ENCODE measurements around the gene GPX1.
"Not testable (repeated sequence)": the region's sequence is repeated elsewhere in the genome, so short reads cannot be mapped to it uniquely, and the experiment has no call there.

Gene GPX1

DNA sequence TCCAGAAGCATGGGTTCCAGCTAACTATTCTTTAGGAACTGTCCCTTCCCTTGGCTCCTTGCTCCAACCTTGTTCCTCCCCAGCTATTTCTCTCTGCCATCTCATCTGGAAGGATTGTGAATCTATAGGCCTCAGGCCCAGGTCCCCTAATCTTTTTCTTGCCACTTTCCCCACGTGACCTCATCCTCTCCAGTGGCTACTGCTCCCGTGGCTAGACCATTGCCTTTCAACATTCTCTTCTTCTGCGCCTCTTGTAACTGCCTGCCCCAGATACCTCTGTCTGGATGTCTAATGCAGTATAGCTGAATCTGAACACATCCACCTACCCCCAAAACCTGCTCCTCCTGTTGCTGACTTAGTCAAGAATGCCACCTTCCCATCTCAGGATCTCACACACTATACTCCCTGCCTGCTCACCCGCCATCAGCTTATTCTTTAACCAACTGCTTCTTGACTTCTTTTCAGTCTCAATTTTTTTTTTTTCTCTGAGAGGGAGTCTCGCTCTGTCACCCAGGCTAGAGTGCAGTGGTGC, 5.2 kb downstream of the GPX1 start:
- peaks cover 5% of the 10 kb centered on the region for H3K36me3 ChIP-seq
- H3K4me1 ChIP-seq (ENCODE audit: control insufficient read depth in 1 of 2, insufficient read depth in 1 of 2, low read depth in 1 of 2, low read length in 1 of 2), result peaks cover 70 to 72% of the 10 kb centered on the region in 2 experiments
- no peaks in the 10 kb centered on the region for H3K9me3 ChIP-seq
- no peak overlapping the region for H3K4me3 ChIP-seq (ENCODE audit: low read depth in 1 of 2, low read length in 1 of 2)
- peak overlapping the region; percentile 92 for H3K27ac ChIP-seq
- no peaks in the 10 kb centered on the region for H3K27me3 ChIP-seq
- TF ChIP-seq, protein P1, sequence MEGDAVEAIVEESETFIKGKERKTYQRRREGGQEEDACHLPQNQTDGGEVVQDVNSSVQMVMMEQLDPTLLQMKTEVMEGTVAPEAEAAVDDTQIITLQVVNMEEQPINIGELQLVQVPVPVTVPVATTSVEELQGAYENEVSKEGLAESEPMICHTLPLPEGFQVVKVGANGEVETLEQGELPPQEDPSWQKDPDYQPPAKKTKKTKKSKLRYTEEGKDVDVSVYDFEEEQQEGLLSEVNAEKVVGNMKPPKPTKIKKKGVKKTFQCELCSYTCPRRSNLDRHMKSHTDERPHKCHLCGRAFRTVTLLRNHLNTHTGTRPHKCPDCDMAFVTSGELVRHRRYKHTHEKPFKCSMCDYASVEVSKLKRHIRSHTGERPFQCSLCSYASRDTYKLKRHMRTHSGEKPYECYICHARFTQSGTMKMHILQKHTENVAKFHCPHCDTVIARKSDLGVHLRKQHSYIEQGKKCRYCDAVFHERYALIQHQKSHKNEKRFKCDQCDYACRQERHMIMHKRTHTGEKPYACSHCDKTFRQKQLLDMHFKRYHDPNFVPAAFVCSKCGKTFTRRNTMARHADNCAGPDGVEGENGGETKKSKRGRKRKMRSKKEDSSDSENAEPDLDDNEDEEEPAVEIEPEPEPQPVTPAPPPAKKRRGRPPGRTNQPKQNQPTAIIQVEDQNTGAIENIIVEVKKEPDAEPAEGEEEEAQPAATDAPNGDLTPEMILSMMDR (IDR thresholded peaks at IDR 0.05), result no peak

DNA sequence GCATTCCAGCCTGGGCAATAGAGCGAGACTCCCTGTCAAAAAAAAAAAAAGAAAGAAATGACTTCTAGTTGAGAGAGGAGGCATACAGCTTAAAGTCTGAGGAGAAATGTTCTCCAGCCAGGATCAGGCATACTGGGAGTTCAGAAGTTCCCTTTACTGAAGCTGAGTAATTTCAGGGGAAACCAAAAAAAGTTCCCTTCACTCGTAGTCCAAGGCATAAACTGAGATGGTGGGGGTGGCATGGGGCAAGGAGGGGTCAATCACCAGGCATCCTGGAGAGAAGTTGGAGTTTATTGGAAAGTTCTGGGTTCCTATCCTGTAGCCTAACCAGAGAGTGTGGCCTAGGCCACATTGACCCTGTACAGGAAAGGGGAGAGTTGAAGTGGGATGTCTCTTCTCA, 5.9 kb downstream of the GPX1 start:
- Histone ChIP-seq H3K4me1 (ENCODE audit: control insufficient read depth in 1 of 2, insufficient read depth in 1 of 2, low read depth in 1 of 2, low read length in 1 of 2) (peaks cover 70 to 72% of the 10 kb centered on the region in 2 experiments), H3K27me3 (no peaks in the 10 kb centered on the region), H3K36me3 (peaks cover 5% of the 10 kb centered on the region), H3K27ac (peak overlapping the region; percentile 92), H3K9me3 (no peaks in the 10 kb centered on the region), H3K4me3 (ENCODE audit: low read depth in 1 of 2, low read length in 1 of 2) (peak overlapping the region in 1 of 2 experiments; percentile 46)
- TF ChIP-seq, protein P1 (IDR thresholded peaks at IDR 0.05), result no peak

DNA sequence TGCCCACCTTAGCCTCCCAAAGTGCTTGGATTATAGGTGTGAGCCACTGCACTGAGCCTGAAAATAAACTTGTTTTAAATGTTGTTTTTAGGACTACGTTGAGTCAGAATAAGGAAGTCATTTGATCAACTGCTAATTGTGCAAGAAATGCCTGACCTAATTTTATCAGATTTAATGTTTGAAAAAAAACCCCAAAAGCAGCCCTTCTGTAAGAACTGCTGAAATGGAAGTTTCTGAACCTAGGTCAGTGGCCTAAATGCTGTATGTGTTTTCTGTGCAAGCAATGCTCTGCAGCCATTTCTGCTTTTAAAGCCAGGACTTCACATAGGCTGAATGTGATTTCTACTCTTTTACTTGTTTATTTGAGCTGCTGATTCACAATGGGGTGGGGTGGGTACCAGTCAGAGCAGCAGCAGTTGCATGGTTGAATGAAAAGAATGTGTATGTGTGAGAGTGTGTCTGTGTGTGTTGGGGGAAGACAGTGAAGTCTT, 6.6 kb downstream of the GPX1 start:
- Histone ChIP-seq H3K4me3 (ENCODE audit: low read depth in 1 of 2, low read length in 1 of 2) (peak overlapping the region; percentile 40 to 46), H3K4me1 (ENCODE audit: control insufficient read depth in 1 of 2, insufficient read depth in 1 of 2, low read depth in 1 of 2, low read length in 1 of 2) (peaks cover 70 to 72% of the 10 kb centered on the region in 2 experiments), H3K27ac (peak overlapping the region; percentile 92), H3K27me3 (no peaks in the 10 kb centered on the region), H3K36me3 (peaks cover 5% of the 10 kb centered on the region), H3K9me3 (no peaks in the 10 kb centered on the region)
- TF ChIP-seq, protein P1 (IDR thresholded peaks at IDR 0.05), result no peak

DNA sequence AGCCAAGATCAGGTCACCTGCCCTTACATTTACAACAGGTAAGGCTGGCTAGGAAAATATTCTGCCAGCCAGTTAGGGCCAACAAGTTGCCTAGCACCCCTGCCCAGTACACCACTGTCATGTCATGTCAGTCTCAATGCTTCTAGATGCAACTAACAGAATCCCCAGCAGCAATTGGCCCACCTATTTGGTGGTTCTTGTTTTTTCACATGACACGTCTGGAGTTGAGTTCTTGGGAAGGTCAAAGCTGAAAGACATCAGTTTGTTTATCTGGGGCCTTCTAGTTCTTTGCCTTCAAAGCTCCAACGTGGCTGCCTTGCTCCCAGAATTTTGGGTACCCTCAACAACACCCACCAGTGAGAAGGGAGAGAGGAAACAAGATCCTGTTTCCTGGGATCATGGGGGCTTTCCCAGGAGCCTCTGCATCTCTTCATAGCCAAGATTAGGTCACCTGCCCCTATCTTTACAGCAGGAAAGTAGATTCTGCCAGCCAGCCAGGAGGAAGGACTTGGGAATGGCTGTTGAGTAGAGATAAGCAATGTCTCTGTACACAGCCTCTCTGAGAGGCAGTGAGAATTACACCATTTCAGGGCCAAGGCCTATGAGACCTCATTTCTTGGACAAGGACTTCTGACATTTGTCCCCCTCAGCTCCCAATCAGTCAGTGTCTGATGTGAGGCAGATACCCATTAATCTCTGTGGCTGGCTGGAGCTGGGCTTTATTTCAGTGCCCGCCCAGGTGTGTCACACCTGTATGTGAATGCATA, 8.6 kb downstream of the GPX1 start:
- no peak overlapping the region for H3K4me3 ChIP-seq (ENCODE audit: low read depth in 1 of 2, low read length in 1 of 2)
- peak overlapping the region; percentile 92 for H3K27ac ChIP-seq
- no peaks in the 10 kb centered on the region for H3K27me3 ChIP-seq
- TF ChIP-seq, protein P1 (IDR thresholded peaks at IDR 0.05), result no peak
- H3K4me1 ChIP-seq (ENCODE audit: control insufficient read depth in 1 of 2, insufficient read depth in 1 of 2, low read depth in 1 of 2, low read length in 1 of 2), result peaks cover 83 to 85% of the 10 kb centered on the region in 2 experiments
- H3K36me3 ChIP-seq, result no peaks in the 10 kb centered on the region
- no peaks in the 10 kb centered on the region for H3K9me3 ChIP-seq

DNA sequence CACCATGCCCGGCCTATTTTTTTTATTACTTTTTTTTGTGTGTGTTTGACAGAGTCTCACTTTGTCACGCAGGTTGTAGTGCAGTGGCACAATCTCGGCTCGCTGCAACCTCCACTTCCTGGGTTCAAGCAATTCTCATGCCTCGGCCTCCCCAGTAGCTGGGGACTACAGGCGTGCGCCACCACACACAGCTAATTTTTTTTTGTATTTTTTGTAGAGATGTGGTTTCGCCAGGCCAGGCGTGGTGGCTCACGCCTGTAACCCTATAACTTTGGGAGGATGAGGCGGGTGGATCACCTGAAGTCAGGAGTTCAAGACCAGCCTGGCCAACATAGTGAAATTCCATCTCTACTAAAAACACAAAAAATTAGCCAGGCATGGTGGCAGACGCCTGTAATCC, 9.8 kb downstream of the GPX1 start:
- H3K27me3 ChIP-seq; H3K36me3 ChIP-seq; H3K9me3 ChIP-seq; H3K4me3 ChIP-seq (ENCODE audit: low read depth in 1 of 2, low read length in 1 of 2): not testable (repeated sequence)
- Histone ChIP-seq H3K4me1 (ENCODE audit: control insufficient read depth in 1 of 2, insufficient read depth in 1 of 2, low read depth in 1 of 2, low read length in 1 of 2) (peaks cover 95 to 97% of the 10 kb centered on the region in 2 experiments), H3K27ac (peak overlapping the region; percentile 92)

DNA sequence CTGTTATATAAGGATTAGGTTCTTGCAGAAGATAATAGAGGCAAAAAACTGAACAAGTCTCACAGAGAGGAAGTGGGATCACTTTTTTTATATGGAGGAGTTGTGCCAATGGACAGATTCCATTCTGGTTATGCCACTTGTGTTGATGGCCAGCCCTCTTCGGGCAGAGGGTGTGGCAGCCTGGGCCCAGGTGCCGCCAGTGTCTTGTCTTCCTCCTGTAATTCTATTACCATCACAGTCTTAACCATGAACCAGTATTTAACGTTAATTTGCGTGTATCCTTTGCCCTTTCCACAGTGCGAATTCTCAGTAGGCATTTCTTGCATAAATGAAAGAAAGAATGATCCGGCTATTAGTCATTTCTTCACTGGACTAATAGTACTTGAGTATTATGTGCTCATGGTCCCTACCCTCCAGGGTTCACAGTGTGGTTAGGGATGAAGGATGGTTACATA, 11.3 kb downstream of the GPX1 start:
- TF ChIP-seq, protein P1 (IDR thresholded peaks at IDR 0.05), result no peak
- H3K27ac ChIP-seq, result peak overlapping the region; percentile 92
- H3K27me3 ChIP-seq, result no peaks in the 10 kb centered on the region
- H3K9me3 ChIP-seq, result no peaks in the 10 kb centered on the region
- H3K36me3 ChIP-seq, result no peaks in the 10 kb centered on the region
- peaks cover 97 to 98% of the 10 kb centered on the region in 2 experiments for H3K4me1 ChIP-seq (ENCODE audit: control insufficient read depth in 1 of 2, insufficient read depth in 1 of 2, low read depth in 1 of 2, low read length in 1 of 2)
- H3K4me3 ChIP-seq (ENCODE audit: low read depth in 1 of 2, low read length in 1 of 2), result peak overlapping the region in 1 of 2 experiments; percentile 46
